HCT116 (cell line): Measurements from ENCODE around the gene CCDC30. TPM values are rescaled to one million over a fixed set of nuclear protein-coding genes. Genes with fewer than 3 reads are reported as not detected.

Experiments
- ATAC-seq: fragments of 200-7000 bp; cut with Tn5 transposase; 2 replicates; pipeline ENCODE4 v1.9.1; 2020; ENCODE audit warnings: mild to moderate bottlenecking, moderate library complexity
- BruUV-seq: library from RNA; stranded (reverse); fragments of 400-500 nt; replicated peaks from 2 replicates; lab custom pipeline; 2021; lab: Mats Ljungman, UMichigan
- CTCF ChIA-PET: fragments of 300-600 bp; sonication (Branson Sonifier 250); formaldehyde crosslinking; loops from one replicate; lab custom pipeline; 2021; ENCODE audit warnings: antibody characterized with exemption; lab: Charles Lee
- POLR2A ChIA-PET: fragments of 300-600, 350-600 bp; sonication (Branson Sonifier 250); formaldehyde crosslinking; loops from one replicate; lab custom pipeline; 2021; ENCODE audit warnings: antibody characterized with exemption; lab: Charles Lee
- RAD21 ChIA-PET, 2 experiments: fragments of 300-600 bp; sonication (Branson Sonifier 250); formaldehyde crosslinking; loops; one replicate each; lab custom pipeline; 2023; ENCODE audit warnings: low total read pairs in 2 of 2; ENCODE audit not compliant: uncharacterized antibody in 2 of 2, unreplicated experiment in 2 of 2, low non-redundant PET in 1 of 2; lab: Charles Lee
- DNase-seq: peaks from one replicate; pipeline ENCODE4 v3.0.0-alpha.2; 2010; ENCODE audit warnings: low read depth, low spot score
- H2AFZ ChIP-seq: fragments of 200-600 bp; shearing (Covaris generic), sonication (generic); 2 replicates; pipeline ENCODE4 v1.6.1; 2017; ENCODE audit warnings: low read depth, mixed run types, mixed read lengths, antibody characterized with exemption, low read length; ENCODE audit not compliant: poor library complexity, severe bottlenecking
- H3K27ac ChIP-seq: 2 replicates; pipeline ENCODE4 v1.5.1; 2012; ENCODE audit warnings: low read depth, low read length
- H3K27me3 ChIP-seq: fragments of 200-600 bp; sonication (generic); 2 replicates; pipeline ENCODE4 v1.6.1; 2016; ENCODE audit warnings: mixed run types, low read length, mixed read lengths; ENCODE audit not compliant: insufficient read depth
- H3K36me3 ChIP-seq, 2 experiments: fragments of 200-500 bp in 1 of 2; fragments of 200-600 bp in 1 of 2; sonication (Bioruptor generic) in 1 of 2; sonication (generic) in 1 of 2; 2 replicates each; pipeline versions ENCODE4 v1.5.1 to v1.6.1; 2014 to 2016; ENCODE audit warnings: low read length in 2 of 2, inconsistent platforms in 1 of 2, mixed read lengths in 1 of 2, mixed run types in 1 of 2; ENCODE audit not compliant: insufficient read depth in 2 of 2, control insufficient read depth in 1 of 2
- H3K4me1 ChIP-seq, 2 experiments: fragments of 200-600 bp in 1 of 2; sonication (generic) in 1 of 2; 2 replicates each; pipeline versions ENCODE4 v1.5.1 to v1.6.1; 2012 to 2017; ENCODE audit warnings: low read length in 2 of 2, inconsistent platforms in 1 of 2, mild to moderate bottlenecking in 1 of 2, mixed read lengths in 1 of 2, mixed run types in 1 of 2, moderate library complexity in 1 of 2; ENCODE audit not compliant: insufficient read depth in 2 of 2, control insufficient read depth in 1 of 2
- H3K4me2 ChIP-seq: fragments of 200-600 bp; sonication (generic); 2 replicates; pipeline ENCODE4 v1.6.1; 2017; ENCODE audit warnings: mixed run types, low read length, mixed read lengths
- H3K4me3 ChIP-seq, 2 experiments: fragments of 200-600 bp in 1 of 2; sonication (generic) in 1 of 2; replicated peaks in 1 of 2; 2 replicates each; pipeline ENCODE4 v1.5.1; 2011 to 2016; ENCODE audit warnings: low read length in 2 of 2, control low read depth in 1 of 2, low read depth in 1 of 2, mild to moderate bottlenecking in 1 of 2, mixed read lengths in 1 of 2, mixed run types in 1 of 2
- H3K79me2 ChIP-seq: fragments of 200-600 bp; sonication (generic); 2 replicates; pipeline ENCODE4 v1.6.1; 2017; ENCODE audit warnings: mild to moderate bottlenecking, mixed run types, low read length, moderate library complexity, mixed read lengths; ENCODE audit not compliant: insufficient read depth
- H3K9ac ChIP-seq: fragments of 200-600 bp; sonication (generic); 2 replicates; pipeline ENCODE4 v1.6.1; 2016; ENCODE audit warnings: low read length, mixed read lengths
- H3K9me2 ChIP-seq: fragments of 200-600 bp; sonication (generic), shearing (Covaris generic); 2 replicates; pipeline ENCODE4 v1.6.1; 2017; ENCODE audit warnings: mixed run types, mild to moderate bottlenecking, moderate library complexity; ENCODE audit not compliant: insufficient read depth
- H3K9me3 ChIP-seq, 2 experiments: fragments of 200-500 bp in 1 of 2; fragments of 200-600 bp in 1 of 2; sonication (Bioruptor generic) in 1 of 2; sonication (generic) in 1 of 2; 2 replicates each; pipeline ENCODE4 v1.6.1; 2014 to 2017; ENCODE audit warnings: low read length in 2 of 2, mixed read lengths in 2 of 2, inconsistent platforms in 1 of 2, low read depth in 1 of 2, mild to moderate bottlenecking in 1 of 2, mixed run types in 1 of 2, moderate library complexity in 1 of 2; ENCODE audit not compliant: control insufficient read depth in 1 of 2, insufficient read depth in 1 of 2
- H4K20me1 ChIP-seq: fragments of 200-600 bp; sonication (generic), shearing (Covaris generic); 2 replicates; pipeline ENCODE4 v1.6.1; 2017; ENCODE audit warnings: mixed run types, mild to moderate bottlenecking, moderate library complexity; ENCODE audit not compliant: insufficient read depth
- CBX3 ChIP-seq: IDR thresholded peaks from 2 replicates; pipeline ENCODE4 v1.6.1; 2012; ENCODE audit warnings: low read depth
- ELF1 ChIP-seq: IDR thresholded peaks from 2 replicates; pipeline ENCODE4 v1.6.1; 2012; ENCODE audit warnings: low read depth, borderline replicate concordance
- POLR2A ChIP-seq: IDR thresholded peaks from 2 replicates; pipeline ENCODE4 v1.7.0; 2011; ENCODE audit warnings: borderline replicate concordance; ENCODE audit not compliant: insufficient read depth, insufficient read length; ENCODE audit errors: extremely low read depth
- RAD21 ChIP-seq: IDR thresholded peaks from 2 replicates; pipeline ENCODE4 v1.6.1; 2012; ENCODE audit warnings: low read depth, mild to moderate bottlenecking
- REST ChIP-seq: IDR thresholded peaks from 2 replicates; pipeline ENCODE4 v1.6.1; 2012; ENCODE audit warnings: low read depth
- SP1 ChIP-seq: IDR thresholded peaks from 2 replicates; pipeline ENCODE4 v1.6.1; 2012; ENCODE audit warnings: low read depth
- SRF ChIP-seq: IDR thresholded peaks from 2 replicates; pipeline ENCODE4 v1.6.1; 2012; ENCODE audit warnings: low read depth
- intact Hi-C: fragments of 100-400 bp; cut with micrococcal nuclease; formaldehyde crosslinking; loops from 2 replicates; pipeline ENCODE4 v1.10.0; 2022
- total RNA-seq: library from RNA; stranded (reverse); gene quantifications from one replicate; pipeline ENCODE4 v1.2.1, GENCODE V29; 2021; ENCODE audit not compliant: unreplicated experiment
- TF ChIP-seq, protein P1 (sequence below): IDR thresholded peaks from 2 replicates; pipeline ENCODE4 v1.6.1; 2011; ENCODE audit warnings: mild to moderate bottlenecking, low read length, moderate library complexity; ENCODE audit not compliant: insufficient replicate concordance; ENCODE audit errors: extremely low read depth

The CCDC30 gene
- total RNA-seq, 1 experiment from 2014 or later, result 2.0 TPM

DNA sequence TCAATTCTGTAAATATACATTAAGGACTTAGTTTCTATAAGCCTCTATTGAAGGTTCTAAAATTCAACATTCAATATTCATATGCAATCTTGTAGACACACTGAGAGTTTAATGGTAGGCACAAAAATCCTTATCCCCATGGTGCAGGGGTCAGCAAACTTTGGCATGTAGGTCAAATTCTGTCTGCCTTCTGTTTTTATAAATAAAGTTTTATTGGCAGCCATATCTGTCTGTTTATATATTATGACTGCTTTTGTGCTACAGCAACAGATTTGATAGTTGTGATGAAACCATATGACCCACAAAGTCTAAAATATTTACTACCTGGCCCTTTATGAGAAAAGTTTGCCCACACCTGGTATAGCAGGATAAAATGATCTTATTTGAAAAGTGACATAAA is 104.0 kb downstream of the CCDC30 start:
- H3K4me3 ChIP-seq, result no peak overlapping the region
- TF ChIP-seq SRF (no peak), REST (no peak), ELF1 (no peak), POLR2A (no peak), SP1 (no peak), RAD21 (no peak), CBX3 (no peak)
- TF ChIP-seq, protein P1, sequence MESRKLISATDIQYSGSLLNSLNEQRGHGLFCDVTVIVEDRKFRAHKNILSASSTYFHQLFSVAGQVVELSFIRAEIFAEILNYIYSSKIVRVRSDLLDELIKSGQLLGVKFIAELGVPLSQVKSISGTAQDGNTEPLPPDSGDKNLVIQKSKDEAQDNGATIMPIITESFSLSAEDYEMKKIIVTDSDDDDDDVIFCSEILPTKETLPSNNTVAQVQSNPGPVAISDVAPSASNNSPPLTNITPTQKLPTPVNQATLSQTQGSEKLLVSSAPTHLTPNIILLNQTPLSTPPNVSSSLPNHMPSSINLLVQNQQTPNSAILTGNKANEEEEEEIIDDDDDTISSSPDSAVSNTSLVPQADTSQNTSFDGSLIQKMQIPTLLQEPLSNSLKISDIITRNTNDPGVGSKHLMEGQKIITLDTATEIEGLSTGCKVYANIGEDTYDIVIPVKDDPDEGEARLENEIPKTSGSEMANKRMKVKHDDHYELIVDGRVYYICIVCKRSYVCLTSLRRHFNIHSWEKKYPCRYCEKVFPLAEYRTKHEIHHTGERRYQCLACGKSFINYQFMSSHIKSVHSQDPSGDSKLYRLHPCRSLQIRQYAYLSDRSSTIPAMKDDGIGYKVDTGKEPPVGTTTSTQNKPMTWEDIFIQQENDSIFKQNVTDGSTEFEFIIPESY, result no peak
- no TSS peak for BruUV-seq
- H3K79me2 ChIP-seq, result no peaks in the 10 kb centered on the region
- no peak overlapping the region for H3K4me2 ChIP-seq
- no peaks in the 10 kb centered on the region for H3K9me2 ChIP-seq
- ATAC-seq, result no peak
- intact Hi-C loops, result no loop called here
- H2AFZ ChIP-seq, result no peak overlapping the region
- H3K27ac ChIP-seq, result no peak overlapping the region
- DNase-seq, result no peak
- no peaks in the 10 kb centered on the region for H3K9me3 ChIP-seq
- H3K27me3 ChIP-seq, result no peaks in the 10 kb centered on the region
- CTCF ChIA-PET, result no interaction called here
- no peaks in the 10 kb centered on the region for H4K20me1 ChIP-seq
- no peak overlapping the region for H3K9ac ChIP-seq
- no peaks in the 10 kb centered on the region for H3K4me1 ChIP-seq
- POLR2A ChIA-PET, result no interaction called here
- no peaks in the 10 kb centered on the region for H3K36me3 ChIP-seq
- RAD21 ChIA-PET, result no interaction called here
